ENCODE results near the gene TMEM120B.

The TMEM120B gene

GRCh38 chr12:121803861-121804416 lies 91.4 kb downstream of the TMEM120B start, which contains the start of gene SETD1B:
Gene SETD1B (plus strand): TSS chr12:121804009. CDS start chr12:121804738, 729 bp downstream.
- TF ChIP-seq CTCF (conservative IDR thresholded peaks at IDR 0.05; ENCODE audit: control insufficient read depth, insufficient read depth, low read depth, low read length): no peak
- peak; percentile 62 for DNase-seq (ENCODE audit: low read depth)
- peak within 1 kb of the TSS; percentile 69 for H3K4me3 ChIP-seq (ENCODE audit: control insufficient read depth, low read depth, low read length)

DNA sequence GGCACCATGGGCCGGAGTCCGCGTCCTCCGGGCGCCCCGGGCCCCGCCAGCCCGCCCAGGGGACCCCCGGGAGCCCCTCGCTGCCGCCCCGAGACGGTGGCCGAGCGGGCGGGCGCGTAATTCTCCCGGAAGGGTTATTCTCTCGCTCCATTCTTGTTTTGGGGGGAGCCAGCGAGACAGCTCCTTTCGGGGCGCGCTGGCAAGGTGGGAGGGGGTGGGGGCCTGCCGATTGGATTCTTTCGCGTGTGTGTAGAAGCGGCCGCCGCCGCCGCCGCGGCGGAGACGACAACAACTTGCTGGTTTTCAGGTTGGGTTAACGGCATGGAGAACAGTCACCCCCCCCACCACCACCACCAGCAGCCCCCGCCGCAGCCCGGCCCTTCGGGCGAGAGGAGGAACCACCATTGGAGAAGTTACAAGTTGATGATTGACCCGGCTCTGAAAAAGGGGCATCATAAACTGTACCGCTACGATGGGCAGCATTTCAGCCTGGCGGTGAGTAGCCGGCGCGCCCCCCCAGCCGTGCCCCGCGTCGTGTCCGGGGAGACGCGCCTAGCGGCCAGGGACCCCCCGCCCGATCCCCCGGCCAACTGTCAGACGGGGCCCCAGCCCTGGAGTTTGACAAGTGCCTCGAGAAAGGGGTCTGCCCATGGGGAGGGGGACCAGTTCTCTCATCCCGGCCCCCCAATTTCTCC lies 92.0 kb downstream of the TMEM120B start:
- DNase-seq (ENCODE audit: low read depth): no peak
- TF ChIP-seq CTCF (conservative IDR thresholded peaks at IDR 0.05; ENCODE audit: control insufficient read depth, insufficient read depth, low read depth, low read length): no peak
- H3K4me3 ChIP-seq (ENCODE audit: control insufficient read depth, low read depth, low read length): peak overlapping the region; percentile 69

DNA sequence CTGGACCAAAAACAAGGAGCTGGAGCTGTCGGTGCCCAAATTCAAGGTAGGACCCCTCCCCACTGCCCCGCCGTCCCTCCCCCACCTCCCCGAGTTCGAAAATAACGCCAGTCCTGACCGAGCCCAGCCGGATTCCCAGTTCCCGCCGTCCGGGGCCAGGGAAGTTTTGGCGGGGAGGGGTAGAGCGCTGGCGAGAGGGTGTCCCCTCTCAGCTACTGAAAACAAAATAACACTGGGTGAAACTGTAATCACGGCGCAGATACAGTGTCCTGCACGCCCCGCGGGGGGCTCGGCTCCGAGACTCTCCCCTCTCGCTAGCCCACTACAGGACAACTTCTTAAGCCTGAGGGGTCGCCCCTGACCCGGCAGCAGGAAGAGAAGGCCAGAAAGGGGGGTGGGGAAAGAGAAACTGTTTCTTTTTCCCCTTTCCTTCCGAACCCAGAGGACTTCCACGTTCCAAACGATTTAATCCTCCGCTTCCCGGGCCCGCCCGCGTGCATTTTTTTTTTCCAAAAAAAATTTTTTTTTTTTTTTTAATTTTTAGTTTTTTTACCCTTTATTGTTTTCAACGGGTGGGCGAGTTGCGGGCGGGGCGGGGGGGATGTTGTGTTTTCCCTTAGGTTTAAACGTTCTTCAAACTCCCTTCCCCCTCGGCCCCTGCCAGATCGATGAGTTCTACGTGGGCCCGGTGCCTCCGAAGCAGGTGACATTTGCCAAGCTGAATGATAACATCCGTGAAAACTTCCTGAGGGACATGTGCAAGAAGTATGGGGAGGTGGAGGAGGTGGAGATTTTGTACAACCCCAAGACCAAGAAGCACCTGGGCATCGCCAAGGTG lies 92.8 kb downstream of the TMEM120B start:
- DNase-seq (ENCODE audit: low read depth): peak; percentile 38
- no peak for TF ChIP-seq CTCF (conservative IDR thresholded peaks at IDR 0.05; ENCODE audit: control insufficient read depth, insufficient read depth, low read depth, low read length)
- peak overlapping the region; percentile 69 for H3K4me3 ChIP-seq (ENCODE audit: control insufficient read depth, low read depth, low read length)

DNA sequence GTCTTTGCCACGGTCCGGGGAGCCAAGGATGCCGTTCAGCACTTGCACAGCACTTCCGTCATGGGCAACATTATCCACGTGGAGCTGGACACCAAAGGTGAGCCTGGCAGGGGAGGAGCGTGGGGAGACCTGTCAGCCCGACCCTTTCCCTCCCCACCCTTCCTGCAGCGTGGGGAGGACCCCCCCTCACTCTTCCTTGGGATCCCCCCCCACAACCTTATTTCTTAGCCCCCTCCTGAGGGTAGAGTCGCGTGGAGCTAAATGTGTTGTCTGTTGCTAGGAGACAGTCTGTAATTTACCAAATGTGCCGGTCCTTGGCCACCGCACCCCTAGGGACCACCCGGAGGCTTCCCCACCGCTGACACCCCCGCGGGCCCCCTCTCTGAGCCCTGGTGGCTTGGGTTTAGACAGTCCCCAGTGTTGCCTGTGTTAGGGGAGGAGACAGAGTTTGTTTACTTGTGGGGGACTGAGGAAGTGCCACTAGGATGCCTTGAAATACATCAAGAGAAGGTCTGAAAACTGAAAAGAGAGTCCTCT lies 93.5 kb downstream of the TMEM120B start:
- TF ChIP-seq CTCF (conservative IDR thresholded peaks at IDR 0.05; ENCODE audit: control insufficient read depth, insufficient read depth, low read depth, low read length): no peak
- DNase-seq (ENCODE audit: low read depth): no peak
- H3K4me3 ChIP-seq (ENCODE audit: control insufficient read depth, low read depth, low read length): peak overlapping the region; percentile 69

- peak; percentile 28 for DNase-seq (ENCODE audit: low read depth)
- TF ChIP-seq CTCF (conservative IDR thresholded peaks at IDR 0.05; ENCODE audit: control insufficient read depth, insufficient read depth, low read depth, low read length): no peak
- peak overlapping the region; percentile 69 for H3K4me3 ChIP-seq (ENCODE audit: control insufficient read depth, low read depth, low read length)
Observed at GRCh38 chr12:121806546-121807423, 94.2 kb downstream of the TMEM120B start.
